GM19438 (cell line): ENCODE measurements around the gene SLC4A2.

ENCODE experiments used
- ATAC-seq: cut with Tn5 transposase; IDR thresholded peaks from one replicate; pipeline ENCODE4 v1.9.1; 2021; ENCODE audit warnings: low read depth; ENCODE audit not compliant: unreplicated experiment

The SLC4A2 gene

DNA sequence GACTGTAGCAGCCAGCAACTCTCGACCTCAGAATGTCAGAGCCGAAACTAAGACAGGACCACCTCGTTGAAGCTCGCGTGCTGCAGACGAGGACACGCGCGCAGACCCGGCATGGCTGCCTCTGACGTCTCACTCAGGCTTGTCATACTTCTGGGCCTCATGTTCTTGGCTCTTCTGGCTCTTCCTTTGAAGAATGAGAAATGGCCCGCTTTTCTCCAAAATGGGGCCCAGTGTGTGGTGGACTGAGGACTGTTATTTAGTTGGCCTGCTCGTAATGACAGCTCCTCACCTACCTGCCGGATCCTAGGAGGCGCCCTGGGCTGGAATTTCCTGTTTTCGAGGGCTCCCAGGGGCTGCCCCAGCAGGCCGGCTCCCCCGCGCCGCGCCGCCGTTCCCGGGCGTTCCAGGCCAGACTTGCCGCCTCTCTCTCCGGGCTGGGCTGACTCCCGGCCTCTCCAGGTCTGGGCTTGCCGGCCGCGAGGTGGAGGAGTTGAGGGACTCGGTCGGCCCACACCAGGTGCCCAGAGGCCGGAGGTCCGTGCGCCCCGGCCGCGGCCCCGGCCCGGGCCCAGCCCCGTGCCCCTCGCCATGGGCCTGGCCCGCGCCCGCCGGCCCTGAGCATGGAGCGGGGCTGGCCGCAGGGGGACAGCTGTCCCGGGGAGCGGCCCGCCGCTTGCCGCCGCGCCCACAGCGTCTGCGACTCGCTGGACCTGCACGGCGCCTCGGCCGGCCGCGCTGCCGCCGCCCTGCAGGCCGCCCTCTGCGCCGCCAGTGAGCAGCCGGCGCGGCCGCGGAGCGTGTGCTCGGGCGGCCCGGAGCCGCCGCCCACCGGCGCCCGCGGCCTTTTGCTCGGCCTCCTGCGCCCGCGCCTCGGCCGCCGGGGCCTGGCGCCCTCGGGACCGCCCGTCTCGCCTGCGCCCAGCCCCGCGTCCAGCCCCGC lies 55.0 kb downstream of the SLC4A2 start:
- ATAC-seq = no peak

DNA sequence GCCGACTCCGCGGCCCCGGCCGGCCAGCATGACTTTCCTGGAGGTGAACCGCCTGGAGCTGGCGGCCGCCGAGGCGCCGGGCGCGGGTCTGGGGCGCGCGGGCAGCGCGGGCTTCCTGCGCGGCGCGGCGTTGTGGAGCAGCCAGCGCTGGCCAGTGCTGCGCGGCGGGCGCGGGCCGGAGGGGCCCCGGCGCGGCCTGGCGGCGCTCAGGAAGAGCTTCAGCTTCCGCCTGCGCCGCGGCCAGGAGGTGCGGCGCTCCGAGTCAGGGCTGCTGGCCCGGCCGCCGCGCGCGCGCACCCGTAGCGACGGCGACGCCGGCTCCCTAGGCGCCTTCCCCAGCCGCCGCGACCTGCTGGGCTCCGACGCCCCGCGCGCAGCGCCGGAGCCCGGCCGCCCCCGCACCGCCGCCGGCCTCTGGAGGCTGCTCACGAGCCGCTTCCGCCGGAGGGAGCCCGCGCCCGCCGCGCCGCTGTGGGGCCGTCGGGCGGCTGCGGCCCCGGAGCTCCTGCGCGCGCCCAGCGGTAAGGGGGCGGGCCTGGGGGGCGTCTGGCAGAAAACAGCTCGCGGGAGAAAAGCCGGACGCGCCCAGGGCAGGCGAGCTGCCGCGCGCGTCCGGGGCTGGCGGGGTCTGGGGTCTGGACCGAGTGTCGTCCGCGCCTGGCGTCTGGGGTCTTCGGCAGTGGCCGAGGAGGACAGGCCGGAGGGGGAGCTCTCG lies 55.9 kb downstream of the SLC4A2 start:
- ATAC-seq = no peak

DNA sequence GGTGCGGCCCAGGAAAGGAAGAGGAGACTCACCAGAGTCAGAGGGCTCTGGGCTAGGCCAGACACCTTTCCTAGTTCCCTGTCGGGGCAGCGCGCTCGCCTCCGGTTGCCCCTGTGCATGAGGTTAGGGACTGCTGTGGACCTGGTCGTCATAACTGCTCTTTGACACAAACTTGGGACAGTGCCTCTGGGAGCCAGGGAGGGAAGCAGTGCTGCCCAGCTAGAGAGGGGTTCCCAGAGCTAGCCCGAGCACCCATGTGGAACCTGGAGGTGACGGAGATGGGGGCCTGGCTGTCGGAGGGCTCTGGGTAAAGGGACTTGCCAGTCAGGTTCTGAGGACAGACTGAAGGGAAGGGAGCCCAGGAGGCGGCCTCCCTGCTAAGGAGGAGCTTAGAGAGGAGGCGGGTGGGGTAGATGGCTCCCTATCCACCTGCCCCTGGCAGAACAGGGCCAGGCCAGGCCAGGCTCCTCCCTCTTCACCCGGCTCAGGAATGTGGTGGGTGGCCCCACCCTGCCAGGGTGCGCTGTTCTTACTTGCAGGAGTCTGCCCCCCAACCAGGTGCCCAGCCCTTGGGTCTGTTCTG lies 56.5 kb downstream of the SLC4A2 start:
- no peak for ATAC-seq

DNA sequence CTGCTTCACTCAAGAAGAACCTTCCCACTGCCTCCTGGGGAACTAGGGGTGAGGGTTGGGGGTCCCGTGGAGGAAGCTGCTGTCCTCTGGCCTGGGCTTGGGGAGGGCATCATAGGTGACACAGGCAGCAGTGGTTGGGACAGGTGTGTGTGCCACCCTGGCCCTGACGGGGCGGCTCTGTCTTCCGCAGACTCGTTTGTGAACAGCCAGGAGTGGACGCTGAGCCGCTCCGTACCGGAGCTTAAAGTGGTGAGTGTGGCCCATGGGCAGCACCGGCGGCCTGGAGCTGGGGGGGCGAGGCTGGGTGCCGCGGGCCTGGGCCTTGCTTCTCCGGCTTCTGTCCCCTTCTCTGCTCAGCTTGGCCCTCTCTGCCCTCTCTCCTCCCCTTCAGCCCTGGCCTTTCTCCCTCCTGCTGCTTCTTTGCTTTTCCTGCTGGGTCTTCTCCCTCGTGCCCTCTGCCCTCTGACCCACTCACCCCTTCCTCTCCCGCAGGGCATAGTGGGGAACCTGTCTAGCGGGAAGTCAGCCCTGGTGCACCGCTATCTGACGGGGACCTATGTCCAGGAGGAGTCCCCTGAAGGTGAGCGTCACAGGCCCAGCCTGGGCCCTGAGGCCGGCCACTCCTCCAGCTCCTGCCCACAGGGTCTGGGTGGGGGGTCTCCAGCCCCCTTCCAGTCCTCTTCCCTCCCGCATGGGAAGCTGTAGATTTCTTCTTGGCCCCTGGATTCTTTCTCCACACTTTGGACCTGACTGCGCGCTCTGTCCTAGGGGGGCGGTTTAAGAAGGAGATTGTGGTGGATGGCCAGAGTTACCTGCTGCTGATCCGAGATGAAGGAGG lies 57.4 kb downstream of the SLC4A2 start:
- no peak for ATAC-seq

DNA sequence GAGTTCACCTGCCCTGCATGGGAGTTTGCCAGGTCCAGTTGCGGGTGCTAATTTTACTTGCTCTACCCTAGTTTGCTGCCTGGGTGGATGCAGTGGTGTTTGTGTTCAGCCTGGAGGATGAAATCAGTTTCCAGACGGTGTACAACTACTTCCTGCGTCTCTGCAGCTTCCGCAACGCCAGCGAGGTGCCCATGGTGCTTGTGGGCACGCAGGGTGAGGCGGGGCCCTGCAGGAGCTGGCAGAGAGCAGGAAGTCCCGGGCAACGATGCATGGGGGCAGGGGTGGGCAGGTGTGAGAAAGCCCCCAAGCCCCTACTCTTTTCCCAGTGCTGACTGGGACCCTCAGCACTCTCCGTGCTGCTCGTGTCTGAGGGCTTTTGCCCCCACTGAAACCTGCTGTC lies 58.2 kb downstream of the SLC4A2 start:
- ATAC-seq = no peak

DNA sequence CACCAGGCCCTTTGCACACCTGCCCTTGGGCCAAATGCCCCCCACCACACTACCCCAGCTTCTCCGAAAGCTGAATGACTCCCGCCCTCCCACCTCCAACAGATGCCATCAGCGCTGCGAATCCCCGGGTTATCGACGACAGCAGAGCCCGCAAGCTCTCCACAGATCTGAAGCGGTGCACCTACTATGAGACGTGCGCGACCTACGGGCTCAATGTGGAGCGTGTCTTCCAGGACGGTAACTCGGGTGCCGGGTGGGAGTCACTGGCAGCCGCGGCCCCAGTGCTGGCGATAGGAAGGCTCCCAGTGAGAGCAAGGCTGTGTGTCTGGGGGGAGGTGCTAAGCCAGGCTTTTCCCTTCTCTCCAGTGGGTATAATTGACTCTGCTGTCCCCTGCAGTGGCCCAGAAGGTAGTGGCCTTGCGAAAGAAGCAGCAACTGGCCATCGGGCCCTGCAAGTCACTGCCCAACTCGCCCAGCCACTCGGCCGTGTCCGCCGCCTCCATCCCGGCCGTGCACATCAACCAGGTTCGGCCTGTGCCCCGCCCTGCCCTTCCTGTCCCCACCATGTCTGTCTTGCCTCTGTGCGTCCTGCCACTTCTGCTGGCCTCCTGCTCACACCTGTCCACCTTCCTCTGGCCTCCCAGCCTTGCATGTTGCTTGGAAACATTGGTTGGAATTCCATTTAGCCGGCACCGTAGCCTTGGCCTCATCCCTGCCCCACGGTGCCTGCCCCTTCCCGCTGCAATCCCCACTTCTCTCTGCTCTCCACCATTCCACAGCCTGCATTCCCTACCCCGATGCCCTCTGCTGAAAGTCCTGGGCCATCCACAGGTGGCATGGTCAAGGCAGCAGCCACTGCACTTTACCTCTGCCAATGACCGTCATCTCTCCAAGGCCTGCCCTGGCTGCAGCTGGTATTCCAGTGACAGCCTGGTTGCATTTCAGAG lies 59.0 kb downstream of the SLC4A2 start:
- no peak for ATAC-seq

DNA sequence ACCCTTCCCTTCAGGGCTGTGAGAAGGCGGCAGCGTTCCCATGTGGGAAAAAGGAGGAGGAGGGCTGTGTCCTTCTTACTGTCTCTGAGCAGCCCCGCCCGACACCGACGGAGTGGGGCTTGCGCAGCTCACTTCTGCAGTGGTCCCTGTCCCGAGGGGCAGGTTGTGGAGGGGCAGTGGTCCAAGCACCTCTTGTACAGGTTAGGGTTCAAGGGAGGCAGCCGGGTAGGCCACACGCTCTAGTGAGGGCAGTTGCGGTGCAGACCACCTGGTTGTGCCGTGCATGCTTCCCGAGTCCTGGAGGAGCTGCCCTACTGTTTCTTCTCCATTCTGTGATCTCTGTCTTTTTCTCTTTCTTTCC lies 59.6 kb downstream of the SLC4A2 start:
- ATAC-seq = no peak

DNA sequence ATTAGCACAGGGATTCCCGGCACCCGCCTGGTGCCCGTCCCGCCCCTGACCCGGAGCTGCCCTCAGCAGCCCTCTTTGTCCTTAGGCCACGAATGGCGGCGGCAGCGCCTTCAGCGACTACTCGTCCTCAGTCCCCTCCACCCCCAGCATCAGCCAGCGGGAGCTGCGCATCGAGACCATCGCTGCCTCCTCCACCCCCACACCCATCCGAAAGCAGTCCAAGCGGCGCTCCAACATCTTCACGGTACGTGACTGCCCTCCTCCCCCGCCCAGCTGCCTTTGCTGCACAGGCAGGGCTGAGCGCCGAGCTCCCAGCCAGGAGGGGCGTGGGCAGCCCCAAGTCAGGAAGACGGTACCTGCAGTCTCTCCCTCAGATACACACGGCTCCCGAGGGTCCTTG lies 60.5 kb downstream of the SLC4A2 start:
- ATAC-seq = no peak

DNA sequence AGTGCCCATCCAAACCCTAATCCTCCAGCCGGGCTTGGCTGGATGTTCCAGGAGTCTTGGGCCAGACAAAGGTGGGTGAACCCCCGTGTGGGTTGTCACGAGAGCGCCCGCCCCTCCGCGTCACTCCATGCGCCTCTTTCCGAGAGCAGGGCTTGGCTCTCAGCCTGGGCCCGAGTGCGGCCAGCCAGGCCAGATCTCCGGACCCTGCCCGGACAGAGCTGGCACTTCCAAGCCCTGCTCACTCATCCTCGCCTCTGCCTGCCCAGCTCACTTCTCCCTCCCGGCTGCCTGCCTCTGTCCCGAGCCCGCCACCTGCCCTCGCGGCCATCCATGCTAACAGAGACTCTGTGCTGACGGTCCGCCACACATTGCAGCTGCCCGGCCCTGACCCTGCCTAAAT lies 61.5 kb downstream of the SLC4A2 start:
- ATAC-seq = no peak

DNA sequence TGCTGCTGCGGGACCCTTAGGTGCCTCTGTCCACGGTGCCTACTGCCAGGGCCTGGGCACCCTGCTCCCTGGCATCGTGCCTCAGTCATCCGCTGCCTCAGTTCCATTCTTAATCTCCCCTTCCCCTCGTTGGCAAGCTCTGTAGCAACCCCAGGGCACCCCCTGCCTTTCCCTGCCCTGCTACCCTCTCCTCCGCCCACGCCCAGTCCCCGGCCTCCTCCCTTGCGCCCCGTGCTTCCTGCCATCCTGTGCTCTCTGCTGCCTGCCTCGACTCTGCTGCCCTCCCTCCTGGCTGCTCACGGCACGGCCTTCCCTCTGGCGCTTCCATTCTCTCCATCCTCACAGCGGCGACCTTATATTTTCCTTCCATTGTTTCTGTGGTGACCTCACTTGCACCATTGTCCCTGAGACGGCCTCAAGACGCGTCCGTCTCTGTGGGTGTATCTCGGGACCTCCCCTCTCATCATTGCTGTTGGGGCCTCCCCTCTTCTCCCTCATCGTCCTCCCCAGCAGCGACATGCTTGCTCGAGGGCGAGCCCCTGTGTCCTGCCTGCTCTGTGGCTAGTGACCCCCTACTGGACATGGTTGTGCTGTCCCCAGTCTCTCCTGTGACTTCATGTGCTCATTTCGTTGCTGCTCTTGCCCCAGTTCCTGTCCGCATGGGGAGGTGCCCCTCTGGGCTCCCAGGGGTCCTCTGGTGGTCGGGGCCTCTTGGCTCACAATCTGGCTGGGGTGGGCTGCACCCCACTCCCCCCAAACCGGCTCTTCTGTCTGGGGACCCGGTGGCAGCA lies 62.2 kb downstream of the SLC4A2 start:
- ATAC-seq = no peak

DNA sequence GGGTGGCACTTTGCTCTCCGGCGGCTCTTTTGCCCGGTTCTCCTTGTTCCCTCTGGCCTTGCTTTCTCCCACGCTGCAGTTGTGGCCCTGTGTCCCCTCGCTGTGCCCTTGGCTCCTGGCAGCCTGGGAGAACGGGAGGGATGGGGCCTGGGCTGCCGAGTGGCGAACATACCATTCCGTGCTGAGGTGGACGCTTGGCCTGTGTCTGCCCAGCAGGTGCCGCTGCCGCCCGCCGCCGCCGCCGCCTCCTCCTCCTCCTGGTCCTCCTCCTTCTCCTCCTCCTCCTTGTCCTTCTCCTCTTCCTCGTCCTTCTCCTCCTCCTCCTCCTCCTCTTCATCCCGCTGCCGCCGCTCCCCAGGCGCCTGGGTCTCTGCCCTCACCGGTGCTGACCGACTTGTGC lies 62.9 kb downstream of the SLC4A2 start:
- ATAC-seq = no peak

DNA sequence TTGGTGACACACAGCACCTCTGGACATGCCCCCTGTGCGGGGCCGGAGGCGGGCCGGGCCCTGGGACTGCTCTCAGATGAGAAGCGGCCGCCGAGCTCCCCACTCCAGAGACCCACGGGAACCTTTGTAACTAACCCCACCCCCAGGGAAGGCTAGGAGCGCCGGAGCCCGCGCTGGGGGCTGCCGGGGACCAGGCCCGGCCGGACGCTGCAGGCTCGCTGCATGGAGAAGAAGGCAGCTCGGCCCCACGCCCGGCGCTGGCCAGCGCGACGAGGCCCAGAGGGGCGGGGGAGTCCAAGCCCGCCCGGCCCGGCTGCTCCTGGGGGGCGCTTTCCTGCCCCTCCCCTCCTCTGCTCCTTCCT lies 63.4 kb downstream of the SLC4A2 start:
- ATAC-seq = no peak

DNA sequence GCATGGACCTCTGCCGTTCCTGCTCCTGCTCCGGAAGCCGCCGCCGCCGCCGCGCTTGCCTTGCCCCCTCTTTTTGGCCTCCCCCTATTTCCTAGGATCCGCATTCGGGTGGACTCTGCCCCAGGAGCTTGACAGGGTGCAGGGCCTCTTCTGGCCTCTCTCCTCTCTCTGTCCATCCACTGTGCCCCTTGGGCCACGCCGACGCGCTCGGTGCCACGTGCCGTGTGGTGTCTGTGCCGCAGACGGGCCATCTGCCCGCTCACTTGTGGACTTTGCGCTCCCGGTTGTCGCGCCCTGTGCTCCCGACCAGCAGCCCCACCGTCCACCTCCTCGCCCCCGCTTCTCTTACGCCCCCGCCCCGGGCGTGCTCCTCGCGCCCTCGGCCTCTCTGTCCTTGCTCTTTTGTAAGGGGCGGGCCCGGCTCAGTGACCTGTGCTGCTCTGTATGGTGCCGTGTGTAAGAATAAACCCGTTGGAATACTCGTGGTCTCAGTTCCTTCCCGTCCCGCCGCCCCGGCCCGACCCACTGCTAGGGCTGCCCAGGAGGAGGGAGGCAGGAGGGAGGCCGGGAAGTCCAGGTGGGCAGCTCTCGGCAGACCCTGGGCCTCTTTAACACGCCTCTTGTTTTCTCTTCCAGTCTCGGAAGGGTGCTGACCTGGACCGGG lies 63.9 kb downstream of the SLC4A2 start:
- ATAC-seq = no peak

DNA sequence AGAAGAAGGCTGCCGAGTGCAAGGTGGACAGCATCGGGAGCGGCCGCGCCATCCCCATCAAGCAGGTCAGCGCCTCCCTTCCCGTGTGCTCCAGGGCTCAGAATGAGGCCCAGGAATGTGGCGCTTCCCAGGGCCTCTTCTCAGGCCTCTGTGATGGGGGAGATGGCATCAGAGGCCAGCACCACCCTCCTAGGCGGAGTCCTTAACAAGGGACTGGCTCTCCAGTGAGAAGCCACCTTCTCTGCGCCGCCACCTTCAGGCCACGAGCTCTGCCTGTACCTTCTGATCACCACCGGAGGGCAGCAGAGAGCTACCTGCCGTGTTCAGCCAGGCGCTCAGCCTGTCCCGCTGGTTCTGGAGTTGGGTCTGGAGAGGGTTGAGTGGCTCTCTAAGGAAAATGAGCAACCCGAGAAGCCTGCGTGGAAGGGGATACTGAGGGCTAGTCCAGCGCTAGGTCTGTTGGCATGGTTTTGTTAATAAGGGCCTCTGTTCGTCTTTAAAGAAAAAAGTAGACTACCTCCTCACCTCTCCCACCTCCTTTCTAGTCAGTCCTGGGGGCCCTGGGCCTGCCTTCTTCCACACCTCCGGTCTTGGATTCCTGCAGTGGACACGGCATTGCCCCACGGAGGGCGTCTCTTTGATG lies 64.6 kb downstream of the SLC4A2 start:
- ATAC-seq = peak; percentile 92

DNA sequence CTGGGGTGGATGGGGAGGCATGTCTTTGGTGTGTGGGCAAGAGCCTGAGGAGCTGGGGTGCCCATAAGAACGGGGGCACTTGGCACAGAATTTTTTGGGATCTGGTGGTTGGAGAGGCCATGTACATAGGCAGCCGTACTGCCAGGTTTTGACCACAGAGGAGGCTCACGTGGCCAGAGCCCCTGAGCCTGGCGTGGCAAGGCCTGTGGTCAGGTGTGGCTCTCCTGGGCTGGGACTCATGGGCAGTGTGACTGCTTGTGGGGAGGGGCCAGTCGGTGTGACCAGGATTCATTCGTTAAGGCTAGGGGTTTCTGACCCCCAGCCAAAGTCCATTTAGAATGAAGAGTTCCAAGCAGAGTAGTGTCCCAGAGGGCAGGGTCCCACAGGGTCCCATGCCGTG lies 65.1 kb downstream of the SLC4A2 start:
- ATAC-seq = no peak

DNA sequence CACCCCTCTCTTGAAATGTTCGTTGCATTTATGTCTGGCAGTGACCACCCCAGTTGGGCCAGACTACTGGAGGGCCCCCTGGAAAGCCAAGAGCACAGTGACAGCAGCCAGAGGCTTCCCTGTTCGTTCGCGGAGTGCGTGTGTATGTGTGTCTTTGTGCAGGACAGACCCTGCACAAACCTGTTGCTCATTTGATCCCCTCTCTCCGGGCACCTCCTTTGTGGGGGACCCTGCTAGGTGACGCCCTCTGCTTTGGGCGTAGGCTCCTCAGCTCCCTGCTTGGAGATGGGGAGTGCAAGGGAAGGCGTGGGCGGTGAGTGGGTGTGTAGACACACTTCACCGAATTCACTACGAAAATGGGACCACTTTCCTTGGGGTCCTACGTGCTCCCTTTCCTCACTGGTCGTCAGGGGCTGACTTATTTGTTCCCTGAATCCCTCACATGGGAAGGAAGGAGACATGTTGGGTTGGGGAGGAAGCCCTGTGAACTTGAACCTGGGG lies 65.6 kb downstream of the SLC4A2 start:
- ATAC-seq = no peak

DNA sequence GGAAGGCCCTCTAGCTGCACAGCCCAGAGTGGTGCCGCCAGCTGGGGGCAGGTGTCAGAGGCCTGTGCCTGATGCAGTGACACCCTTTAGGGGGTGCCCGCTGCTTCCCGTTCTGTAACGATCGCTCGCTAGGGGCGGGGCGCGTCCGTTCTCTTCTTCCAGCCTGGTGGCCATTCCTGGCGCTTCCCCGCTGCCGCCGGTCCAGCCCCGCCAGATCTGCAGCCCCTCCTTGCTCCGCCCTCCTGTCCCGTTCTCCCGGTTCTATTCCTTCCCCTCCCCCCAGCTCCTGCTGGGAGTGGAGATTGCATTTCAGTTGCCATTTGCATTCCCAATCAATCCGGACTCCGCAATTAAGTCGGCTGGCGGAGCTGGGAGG lies 66.1 kb downstream of the SLC4A2 start:
- no peak for ATAC-seq
